Jurkat, Clone E6-1 (cell line): ENCODE data around the gene SLCO3A1.

ENCODE experiments used
- DNase-seq: peaks from one replicate; pipeline ENCODE4 v3.0.0-alpha.2; 2011; ENCODE audit warnings: low read depth, low spot score
- H3K4me3 ChIP-seq: 2 replicates; pipeline ENCODE4 v1.5.1; 2011; ENCODE audit warnings: mild to moderate bottlenecking, low read length, control low read depth, moderate library complexity

Gene SLCO3A1

DNA sequence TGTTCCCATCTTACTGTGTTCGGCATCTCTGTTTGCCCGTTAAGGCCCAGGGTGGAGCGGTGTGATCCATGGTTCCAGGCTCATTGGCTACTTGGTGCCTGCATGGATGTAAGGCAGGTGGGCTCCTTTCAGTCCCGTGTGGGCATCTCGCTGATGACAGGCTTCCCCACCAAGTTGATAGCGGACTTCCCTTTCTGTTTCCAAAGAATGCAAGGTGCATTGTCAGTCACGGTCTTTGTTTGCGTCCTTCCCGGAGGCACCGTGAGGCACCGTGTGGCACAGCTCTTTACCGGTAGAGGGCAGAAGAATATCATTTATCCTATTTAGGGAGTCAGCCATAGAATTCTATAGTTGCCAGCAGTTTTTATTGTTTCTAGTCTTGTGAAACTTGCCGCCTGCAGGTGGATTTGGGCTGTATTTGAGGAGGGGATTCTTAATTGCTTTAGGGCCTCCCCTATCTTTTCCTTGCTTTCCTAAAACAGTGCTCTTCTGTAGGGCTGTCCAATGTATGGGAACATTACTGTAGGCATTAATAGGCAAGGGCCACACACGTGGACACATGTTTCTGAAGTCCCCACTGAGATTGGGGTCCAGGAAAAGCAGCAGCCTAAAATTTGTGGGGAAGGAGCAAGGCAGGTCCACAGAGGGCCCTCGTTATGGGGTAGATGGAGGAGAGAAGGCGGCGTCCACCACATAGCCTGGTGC is 244.1 kb downstream of the SLCO3A1 start:
- DNase-seq = peak; percentile 50
- no peak overlapping the region for H3K4me3 ChIP-seq

DNA sequence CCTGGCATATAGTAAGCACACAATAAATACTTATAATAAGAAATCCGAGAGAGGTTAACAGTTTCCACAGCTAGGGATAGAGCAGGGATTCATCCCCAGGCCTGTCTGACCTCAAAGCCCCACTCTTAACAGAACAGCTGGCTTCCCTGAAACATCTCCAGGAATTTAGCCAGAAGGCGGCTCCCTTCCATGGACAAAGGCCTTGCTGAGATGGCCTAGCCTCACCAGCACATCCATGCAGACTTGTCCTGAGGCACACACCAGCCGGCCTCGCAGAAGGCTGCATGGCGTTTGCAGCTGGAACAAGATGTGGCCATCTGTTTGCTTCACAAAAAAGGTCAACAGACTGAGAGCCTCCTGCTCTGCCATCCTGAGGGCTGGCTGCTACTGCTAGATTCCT is 245.4 kb downstream of the SLCO3A1 start:
- no peak for DNase-seq
- H3K4me3 ChIP-seq = no peak overlapping the region

DNA sequence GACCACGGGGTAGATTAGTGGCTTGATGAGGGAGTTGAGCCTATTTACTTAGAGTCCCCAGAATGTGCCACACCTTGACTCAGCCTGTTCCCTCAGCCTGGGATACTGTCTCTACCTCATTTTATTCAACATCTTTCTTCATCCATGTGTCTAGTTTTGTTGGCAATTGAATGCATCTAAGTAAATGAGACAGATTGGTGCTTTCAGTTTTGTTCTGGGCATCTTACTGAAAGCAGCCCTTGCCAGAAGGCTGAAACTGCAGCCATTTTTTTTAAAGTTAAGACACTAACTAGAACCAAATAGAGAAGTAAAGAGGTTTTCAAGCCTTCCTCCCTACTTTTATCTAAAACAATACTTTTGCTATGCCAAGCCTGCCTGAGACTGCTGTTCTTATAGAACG is 246.8 kb downstream of the SLCO3A1 start:
- H3K4me3 ChIP-seq = no peak overlapping the region
- no peak for DNase-seq

DNA sequence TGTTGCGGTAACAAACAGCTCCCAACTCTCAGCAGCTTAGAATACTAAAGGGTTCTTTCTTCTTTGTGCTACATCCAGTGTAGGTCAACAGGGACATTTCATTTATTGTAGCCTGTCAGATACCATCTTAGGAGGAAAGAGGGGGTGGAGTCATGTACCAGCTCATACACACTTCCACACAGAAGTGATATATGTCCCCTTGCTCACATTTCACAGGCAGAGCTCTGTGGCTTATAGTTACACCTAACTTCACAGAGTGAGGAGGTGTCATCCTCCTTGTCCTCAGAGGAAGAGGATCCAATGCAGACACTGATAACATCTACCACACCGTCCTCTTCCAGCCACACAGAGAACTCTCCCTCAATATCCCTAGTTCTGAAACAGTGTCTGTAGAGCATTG is 247.2 kb downstream of the SLCO3A1 start:
- H3K4me3 ChIP-seq = no peak overlapping the region
- DNase-seq = no peak

DNA sequence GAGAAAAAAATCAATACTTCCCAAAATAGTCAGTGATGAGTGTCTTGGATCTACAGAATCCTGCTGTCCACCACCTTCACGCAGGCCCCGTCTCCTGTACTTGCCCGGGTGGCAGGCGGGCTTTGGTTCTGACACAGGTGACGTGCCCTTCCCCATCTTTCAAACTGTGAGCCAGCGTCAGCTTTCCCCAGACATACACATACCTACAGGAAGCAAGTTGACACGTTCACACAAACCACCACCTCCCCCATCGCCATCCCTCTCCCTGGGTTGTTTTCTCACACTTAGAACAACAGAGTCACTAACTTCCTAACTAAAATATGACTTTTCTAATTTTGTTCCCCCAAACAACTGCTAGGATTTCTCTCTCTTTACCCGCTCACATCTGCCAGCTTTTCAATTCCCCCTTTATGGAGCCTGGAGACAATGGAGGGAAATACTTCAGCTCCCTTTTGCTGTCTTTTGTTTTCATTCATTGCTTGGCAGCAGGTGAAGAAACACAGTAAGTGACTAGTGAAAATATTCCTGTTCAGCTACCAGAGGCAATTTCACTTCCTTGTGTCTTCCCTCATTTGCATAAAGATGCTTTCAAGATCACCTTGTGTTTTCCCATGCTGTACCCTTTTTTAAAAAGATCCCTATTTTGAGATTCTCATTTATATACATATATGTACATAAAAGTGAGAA is 248.3 kb downstream of the SLCO3A1 start:
- DNase-seq = no peak
- H3K4me3 ChIP-seq = no peak overlapping the region

DNA sequence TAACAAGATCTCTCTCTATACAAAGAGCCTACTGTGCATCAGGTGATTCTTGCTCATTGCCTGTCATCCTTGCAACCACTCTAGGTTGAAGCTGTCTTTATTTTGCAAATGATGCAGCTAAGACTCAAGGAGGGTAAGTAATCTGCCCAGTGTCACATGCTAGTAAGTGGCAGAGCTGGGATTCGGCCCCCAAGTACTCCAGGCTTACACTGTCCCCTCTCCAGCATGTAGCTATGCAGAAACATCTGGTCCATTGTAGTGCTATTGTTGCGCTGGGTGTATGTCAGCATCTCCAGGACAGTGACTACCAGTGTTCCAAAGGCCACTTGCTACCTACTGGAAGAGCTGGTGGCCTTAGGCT is 248.9 kb downstream of the SLCO3A1 start:
- no peak for DNase-seq
- no peak overlapping the region for H3K4me3 ChIP-seq

DNA sequence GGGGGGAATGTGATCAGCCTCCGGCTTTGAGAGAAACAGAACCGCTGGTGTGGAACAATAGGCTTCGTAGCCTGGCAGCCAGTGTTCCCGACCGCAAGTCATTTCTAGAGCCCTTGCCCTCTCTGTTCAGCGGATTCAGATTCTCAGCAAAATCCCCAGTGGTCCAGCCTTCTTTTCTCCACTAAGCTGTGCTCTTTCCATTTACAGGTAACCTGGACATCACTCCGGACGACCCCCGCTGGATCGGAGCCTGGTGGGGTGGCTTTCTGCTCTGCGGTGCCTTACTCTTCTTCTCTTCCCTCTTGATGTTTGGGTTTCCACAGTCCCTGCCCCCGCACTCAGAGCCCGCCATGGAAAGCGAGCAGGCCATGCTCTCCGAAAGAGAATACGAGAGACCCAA is 250.6 kb downstream of the SLCO3A1 start:
- H3K4me3 ChIP-seq = no peak overlapping the region
- DNase-seq = no peak

DNA sequence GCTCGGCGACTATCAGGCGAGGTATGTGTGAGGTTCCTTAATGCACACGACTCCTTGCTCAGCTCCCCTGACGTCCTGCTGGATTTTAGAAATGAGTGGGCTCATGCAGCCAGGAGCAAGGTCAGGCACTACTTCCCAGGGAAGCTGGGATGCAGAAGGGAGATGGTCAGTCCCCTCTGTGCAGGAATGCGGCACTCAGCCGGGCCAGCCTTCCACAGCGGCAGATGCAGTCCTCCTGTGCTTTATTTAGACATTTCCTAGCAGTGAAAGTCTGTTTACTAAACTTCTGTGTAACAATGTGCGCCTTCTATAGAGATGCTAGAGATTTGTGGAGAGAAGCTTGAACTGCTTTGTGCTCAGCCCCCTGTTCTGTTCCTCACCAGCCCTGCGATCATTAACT is 252.1 kb downstream of the SLCO3A1 start:
- no peak overlapping the region for H3K4me3 ChIP-seq
- DNase-seq = no peak

DNA sequence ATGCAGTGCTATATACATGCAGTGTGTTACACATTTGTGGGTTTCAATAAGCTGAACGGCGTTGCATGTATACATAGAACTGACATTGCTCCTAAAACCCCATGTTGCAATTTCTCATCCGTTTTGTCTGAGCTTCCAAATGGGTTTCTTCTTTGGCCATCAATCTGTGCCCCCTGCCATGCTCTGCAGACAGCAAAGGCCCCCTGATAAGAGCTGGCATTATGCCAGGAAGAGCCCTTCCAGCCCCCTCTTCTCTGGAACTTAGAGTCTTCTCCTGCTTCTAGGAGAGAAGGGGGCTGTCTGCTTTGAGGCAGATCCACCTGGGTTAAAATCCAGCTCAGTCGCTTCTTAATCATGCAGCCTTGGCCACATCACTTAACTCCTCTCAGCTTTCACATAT is 254.0 kb downstream of the SLCO3A1 start:
- H3K4me3 ChIP-seq = no peak overlapping the region
- DNase-seq = no peak

DNA sequence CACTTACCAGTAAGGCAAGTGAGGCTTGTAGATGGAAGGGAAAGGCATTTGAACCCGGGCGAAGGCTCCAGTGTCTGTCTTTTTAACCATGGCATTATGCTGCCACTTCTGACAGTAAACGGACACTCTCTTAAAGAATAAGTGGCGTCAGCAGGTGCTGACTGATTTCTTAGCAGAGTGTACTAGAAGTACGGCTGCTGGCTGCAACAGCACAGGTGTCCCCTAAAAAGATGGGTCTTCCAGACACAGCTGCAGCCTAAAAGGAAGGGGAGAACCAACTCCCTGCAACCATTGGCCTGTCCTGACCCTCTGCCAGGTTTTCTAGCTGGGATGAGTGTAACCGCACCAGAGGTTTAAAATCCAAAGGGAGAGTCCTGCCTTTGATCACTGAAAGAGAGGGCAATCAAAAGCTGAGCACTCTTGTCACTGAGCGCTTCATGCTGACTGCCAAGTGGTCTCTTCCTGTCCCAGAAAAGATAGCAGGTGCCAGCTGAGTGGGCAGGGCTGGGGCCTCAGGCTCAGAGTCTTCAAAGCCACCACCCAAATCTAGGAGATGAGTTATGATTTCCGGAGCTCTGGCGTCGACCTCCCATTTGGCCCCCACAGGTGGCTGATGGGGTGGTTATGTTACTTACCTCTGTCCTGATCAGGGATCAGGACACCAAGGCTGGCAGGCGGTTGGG is 255.8 kb downstream of the SLCO3A1 start:
- no peak overlapping the region for H3K4me3 ChIP-seq
- peak; percentile 75 for DNase-seq

DNA sequence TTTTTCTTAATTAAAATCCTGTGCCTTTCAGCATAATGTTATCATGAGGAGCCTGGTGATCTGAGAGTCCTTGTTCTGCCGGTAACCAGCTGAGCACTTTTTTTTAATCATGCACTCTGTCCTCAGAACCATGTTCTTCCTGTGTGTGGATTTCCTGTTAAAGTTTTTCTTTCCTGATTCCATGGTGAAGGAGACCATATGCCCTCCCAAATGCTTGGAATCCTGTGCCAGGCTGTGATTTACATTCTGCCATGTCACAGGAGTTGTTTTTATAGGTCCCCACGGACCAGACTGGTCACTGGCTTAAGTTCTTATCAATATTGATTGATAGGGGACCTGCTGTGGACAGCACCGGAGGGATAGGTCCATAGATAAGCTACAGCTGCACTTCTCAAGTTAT is 257.8 kb downstream of the SLCO3A1 start:
- DNase-seq = no peak
- no peak overlapping the region for H3K4me3 ChIP-seq

DNA sequence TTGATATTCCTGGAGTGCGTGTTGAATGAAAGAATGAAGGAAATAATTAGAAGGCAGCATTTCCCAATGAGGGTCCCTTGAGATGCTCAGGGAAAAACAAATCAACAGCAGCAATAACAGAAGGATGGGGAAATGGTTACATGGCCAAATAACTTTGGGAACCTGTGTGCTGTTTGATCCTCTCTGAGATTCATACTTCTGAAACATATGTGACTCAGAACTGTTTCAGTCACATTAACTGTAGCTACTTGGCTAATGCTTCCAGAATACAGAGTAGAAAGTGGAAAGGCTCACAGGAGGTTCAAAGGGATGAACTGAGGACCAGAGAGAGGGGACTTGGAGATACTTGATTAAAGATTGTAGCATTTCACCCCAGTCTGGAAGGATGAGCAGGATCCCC is 258.2 kb downstream of the SLCO3A1 start:
- DNase-seq = no peak

DNA sequence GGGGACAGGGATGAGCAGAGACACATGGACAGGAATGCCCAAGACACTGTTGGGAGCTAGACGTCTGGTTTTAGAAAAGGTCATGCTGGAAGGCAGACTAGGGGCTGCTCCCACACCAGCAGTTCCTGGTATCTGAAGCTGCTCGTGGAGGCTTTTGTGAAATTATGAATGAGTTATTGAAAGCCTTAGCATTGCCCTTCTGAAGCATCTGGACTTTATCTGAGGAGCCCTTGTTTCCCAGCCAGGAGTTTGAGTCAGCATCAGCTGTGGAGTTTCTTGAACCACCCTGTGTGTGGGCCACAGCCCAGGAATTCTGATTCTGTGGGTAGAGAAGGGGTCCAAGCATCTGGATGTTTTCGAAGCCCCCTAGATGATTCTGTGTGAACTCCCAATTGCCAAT is 258.7 kb downstream of the SLCO3A1 start:
- DNase-seq = no peak
- no peak overlapping the region for H3K4me3 ChIP-seq

More for the DNA sequence above, 258.2 kb downstream of the SLCO3A1 start:
- H3K4me3 ChIP-seq = no peak overlapping the region

DNA sequence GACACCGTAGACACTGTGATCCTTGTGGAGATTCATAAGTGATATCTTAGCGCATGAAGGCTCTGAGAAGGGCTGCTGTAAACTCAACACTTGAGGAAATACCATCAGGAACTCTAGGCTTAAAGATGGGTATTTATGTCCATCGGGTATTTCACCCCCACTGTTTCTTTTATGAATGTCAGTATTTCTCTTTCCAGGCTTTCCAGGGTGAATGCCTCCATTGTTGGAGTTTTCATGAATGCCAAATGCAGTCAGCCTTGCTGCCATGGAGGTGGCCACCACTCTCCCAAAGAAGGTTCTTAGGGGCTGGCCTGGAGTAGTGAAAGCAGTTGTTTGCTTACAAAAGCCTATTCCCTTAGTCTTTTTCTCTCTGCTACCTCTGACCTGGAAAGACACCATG is 259.2 kb downstream of the SLCO3A1 start:
- H3K4me3 ChIP-seq = no peak overlapping the region
- no peak for DNase-seq

DNA sequence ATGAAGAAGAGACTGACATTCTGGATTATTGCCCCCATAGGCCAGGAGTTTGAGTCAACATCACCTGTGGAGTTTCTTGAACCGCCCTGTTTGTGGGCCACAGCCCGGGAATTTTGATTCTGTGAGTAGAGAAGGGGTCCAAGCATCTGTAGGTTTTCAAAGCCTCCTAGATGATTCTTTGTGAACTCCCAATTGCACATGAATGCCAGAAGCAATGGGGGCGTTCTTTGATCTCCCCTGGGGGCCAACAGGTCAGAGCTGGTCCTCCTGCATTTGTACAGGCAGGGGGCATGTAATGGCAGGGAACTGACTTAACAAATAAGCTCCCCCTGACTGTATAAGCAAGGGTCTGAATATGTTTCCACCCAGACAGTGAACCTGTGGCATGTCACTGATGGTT is 260.3 kb downstream of the SLCO3A1 start:
- H3K4me3 ChIP-seq = no peak overlapping the region
- no peak for DNase-seq

DNA sequence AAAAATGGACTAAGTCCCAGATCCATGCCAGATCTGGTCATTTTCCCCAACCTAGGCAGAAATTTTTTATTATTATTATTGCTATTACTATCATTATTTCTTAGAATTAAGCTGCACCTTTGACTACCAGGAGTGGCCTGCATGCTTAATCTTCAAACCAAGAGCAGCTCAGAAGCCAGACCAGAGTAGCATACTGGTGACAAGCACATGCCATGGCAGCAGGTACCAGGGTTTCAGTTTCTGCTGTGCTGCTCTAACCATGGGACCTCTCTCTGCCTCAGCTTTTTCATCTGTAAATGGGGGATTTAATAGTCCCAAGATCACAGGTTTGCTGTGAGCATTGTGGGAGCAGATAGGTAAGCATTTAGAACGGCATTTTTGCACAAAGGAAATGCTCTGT is 262.3 kb downstream of the SLCO3A1 start:
- H3K4me3 ChIP-seq = no peak overlapping the region
- DNase-seq = no peak

DNA sequence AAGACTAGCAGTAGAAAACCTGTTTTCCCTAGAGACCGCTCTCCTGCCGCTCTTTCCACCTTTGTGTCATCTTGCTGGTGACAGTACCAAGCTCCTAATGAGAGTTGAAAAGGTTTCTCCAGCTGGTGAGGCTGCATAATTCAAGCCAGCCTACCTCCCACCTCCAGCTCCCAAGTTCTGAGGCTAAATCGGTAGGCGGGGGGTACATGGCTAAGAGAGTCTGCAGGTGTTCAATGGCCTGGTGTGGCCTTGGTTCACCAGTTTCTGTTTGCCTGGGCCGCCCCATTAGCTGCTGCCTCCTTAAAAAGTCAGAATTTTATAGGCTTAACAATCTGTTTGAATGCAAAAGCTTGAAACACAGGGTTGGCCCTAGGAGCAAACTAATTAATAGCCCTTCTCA is 262.8 kb downstream of the SLCO3A1 start:
- DNase-seq = no peak

DNA sequence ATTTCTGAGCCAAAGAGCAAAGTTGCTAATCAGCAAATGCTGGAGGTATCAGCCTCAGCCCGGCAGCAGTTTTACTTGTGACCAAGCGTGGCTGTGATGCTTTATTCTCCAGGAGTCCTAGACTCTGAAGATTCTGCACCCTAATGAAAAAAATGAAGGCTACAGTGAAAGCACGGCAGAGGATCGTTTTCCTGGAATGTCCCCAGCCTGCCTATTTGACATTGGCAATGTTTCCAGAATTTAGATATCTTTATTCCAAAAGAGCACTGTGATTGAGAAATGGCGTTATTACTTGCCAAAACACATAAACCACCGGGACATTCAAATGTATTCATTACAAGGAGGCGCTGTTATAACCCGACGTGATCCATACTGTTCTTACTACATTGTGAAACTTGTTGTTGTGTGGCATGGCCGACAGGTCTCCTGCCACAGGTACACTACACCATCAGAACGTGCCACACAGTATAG is 263.8 kb downstream of the SLCO3A1 start:
- no peak for DNase-seq
- H3K4me3 ChIP-seq = no peak overlapping the region

More for the DNA sequence above, 262.8 kb downstream of the SLCO3A1 start:
- H3K4me3 ChIP-seq = no peak overlapping the region

DNA sequence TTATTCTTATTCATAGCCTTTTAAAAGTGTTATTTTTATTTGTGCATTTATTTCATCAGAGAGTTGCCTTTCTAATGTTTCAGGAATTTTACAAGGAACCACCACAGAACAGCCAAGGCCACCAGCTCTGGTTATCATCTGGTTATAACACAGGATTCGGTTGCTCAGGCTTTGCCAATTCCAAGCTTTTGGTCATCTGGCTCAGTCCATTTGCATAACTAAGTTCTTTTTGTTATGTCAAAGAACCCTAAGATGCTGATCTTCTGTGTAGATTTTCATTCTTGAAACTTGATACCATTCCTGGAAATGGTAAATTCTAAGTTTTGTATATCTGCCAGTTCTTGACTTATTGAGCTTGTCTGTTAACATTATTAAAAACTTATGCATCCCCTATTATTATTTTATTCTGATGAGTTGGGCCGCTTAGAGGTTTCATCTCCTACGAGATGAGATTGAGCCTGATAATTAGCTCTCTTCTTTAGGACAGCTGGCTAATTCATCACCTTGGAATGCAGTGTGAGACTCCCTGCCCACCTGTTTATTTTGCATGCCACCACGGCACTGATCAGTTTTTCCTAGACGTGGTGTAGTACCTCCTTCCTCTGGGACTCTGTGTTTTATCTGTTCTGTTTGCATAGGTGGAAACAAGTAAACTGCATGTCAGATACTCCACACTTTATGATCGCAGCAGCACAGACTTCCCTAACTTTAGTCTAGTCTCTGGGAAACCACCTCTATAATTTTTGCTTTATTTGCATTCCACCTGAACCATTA is 264.8 kb downstream of the SLCO3A1 start:
- no peak for DNase-seq
- no peak overlapping the region for H3K4me3 ChIP-seq

DNA sequence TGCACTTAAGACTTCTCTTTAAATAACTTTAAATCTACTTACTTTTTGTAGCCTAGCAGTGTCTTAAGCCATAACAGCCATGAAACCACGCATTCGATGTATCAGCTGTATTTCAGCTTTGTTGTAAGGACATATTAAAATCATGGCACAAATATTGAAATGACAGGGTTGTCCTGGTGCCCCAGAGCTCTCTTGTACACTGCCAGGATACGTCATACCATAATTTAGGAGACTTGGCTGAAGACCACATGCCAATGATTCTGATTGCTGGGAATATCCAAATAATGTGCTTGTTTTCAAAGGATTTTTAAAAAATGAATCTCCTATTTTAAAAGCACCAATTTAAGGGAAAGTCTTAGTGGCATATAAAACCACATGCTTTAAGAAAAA is 265.4 kb downstream of the SLCO3A1 start:
- DNase-seq = no peak
- H3K4me3 ChIP-seq = no peak overlapping the region
